ENCODE results near the gene CDC42EP2. TPM values are rescaled to one million over a fixed set of nuclear protein-coding genes. Genes with fewer than 3 reads are reported as not detected.
A peak's percentile ranks its signal among the peaks of the same experiment; 100 is the strongest.

CDC42EP2 gene
- total RNA-seq, 4 donors from 2014 or later: 2.5 to 4.2 (median 3.4) TPM; not detected in 1

DNA sequence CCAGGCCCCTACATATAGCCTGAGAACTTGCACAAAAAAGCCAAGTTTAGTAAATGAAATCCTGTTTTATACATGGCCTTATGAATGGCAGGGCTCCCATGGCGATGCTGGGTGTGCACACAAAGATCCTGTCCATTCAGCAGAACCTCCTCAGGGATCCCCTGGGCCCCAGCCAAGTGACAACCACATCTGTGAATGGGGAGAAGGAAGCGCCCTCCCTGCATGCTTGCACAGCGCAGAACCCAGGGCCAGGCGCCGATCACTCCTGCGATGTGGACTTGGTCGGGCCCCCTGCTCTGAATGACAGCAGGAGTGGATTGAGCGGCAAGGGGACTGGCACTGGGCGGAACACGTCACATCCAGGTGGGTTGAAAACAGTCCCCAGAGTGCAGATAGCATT lies 4.5 kb upstream of the CDC42EP2 start:
- DNase-seq (ENCODE audit: low spot score in 2 of 2): no peak
- intact Hi-C loops (cut with DNase I; ENCODE audit: low total_unique reads): no loop called here
- WGBS, 2 donors: 38 to 50% methylated on average over 8 to 10 of the region's 10 CpGs

DNA sequence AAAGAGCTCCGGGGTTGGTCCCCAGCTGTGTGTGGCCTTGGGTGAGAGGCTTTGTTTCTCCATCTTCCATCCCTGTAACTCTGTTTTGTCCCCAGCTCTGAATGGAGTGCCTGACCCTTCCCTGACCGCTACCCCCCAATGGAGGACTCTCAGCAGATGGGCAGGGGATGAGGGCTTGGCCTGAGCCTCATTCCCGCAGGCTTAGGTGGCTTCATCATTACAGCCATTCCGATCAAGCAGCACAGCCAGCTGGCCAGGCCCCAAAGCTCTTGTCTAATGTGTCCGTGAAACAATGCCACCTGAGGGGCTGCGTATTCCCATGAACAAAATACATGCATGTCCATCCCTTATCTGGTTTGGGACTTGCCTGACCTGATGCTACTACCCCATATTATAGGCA lies 3.9 kb upstream of the CDC42EP2 start:
- WGBS, 2 donors: 58 to 73% methylated on average over 5 of the region's 6 CpGs
- TF ChIP-seq POLR2A (IDR thresholded peaks at IDR 0.05): no peak
- TF ChIP-seq, protein P1, sequence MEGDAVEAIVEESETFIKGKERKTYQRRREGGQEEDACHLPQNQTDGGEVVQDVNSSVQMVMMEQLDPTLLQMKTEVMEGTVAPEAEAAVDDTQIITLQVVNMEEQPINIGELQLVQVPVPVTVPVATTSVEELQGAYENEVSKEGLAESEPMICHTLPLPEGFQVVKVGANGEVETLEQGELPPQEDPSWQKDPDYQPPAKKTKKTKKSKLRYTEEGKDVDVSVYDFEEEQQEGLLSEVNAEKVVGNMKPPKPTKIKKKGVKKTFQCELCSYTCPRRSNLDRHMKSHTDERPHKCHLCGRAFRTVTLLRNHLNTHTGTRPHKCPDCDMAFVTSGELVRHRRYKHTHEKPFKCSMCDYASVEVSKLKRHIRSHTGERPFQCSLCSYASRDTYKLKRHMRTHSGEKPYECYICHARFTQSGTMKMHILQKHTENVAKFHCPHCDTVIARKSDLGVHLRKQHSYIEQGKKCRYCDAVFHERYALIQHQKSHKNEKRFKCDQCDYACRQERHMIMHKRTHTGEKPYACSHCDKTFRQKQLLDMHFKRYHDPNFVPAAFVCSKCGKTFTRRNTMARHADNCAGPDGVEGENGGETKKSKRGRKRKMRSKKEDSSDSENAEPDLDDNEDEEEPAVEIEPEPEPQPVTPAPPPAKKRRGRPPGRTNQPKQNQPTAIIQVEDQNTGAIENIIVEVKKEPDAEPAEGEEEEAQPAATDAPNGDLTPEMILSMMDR (IDR thresholded peaks at IDR 0.05): no peak
- no peak overlapping the region for H3K4me3 ChIP-seq (ENCODE audit: low read depth, poor library complexity, severe bottlenecking)
- DNase-seq (ENCODE audit: low spot score in 2 of 2): no peak
- intact Hi-C loops (cut with DNase I; ENCODE audit: low total_unique reads): no loop called here

More for the DNA sequence above, 4.5 kb upstream of the CDC42EP2 start:
- TF ChIP-seq, protein P1 (IDR thresholded peaks at IDR 0.05): no peak
- no peak for TF ChIP-seq POLR2A (IDR thresholded peaks at IDR 0.05)
- no peak overlapping the region for H3K4me3 ChIP-seq (ENCODE audit: low read depth, poor library complexity, severe bottlenecking)

DNA sequence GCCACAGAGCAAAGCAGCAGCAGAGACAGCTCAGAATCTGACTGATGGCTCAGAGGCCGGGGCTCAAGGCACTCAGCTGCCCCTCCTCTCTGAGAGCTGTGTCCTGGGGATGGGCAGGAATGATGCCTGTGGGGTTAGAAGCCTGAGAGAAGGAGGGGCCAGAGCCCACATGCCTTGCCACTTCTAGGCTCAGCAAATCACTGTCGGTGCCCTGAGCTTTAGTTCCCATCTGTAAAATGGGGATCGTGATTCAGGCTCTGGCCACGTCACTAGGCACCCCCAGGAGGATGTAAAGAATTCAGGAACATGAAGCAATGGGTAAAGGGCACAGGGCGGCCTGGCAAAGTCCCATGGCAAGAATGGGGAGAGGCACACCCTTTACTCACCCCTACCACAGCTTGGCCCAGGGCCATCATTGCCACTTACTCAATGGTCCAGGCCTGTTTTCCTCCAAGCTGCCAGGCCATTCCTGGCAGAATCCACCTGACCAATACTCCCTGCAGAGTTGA lies 3.4 kb upstream of the CDC42EP2 start:
- TF ChIP-seq POLR2A (IDR thresholded peaks at IDR 0.05): no peak
- TF ChIP-seq, protein P1 (IDR thresholded peaks at IDR 0.05): no peak
- WGBS, 2 donors: 64 to 76% methylated on average over 5 of the region's 5 CpGs
- intact Hi-C loops (cut with DNase I; ENCODE audit: low total_unique reads): no loop called here

DNA sequence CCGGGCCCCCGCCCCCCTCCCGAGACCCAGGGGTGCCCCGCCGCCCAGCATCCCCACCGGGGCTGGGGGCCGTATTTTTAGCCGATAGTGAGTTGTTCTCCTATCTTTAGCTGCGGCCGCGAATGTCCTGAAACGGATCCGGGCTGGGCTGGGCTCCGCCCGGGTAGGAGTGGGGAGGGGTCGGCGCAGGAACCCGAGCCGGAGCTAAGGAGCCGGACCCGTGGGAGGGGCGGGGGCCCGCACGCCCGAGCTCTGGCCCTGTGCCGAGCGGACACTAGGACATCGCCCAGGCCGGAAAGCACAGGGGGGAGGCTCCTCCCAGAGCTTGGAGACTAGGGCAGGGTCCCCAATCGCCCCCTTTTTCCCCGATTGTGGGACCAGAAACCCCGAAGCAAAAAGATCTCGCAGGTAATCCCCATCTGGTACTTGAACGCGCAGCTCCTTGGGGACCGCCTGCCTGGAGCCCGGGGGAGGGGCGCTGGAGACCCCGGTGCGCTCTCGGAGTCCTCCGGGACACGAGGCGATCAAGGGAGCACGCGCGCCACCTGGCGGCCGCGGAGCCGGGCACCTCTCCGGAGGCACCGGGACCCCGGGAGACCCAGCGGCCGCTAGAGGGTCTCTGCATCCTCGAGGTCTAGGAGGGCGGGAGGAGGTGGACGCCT lies 669 bp downstream of the CDC42EP2 start:
- intact Hi-C loops (cut with DNase I; ENCODE audit: low total_unique reads): loop anchor here (5.0 kb wide), 1 partner anchor 38 kb away; no protein-coding TSS in a partner anchor
- peak in 1 of 2 donors; percentile 95 for DNase-seq (ENCODE audit: low spot score in 2 of 2)
- TF ChIP-seq POLR2A (IDR thresholded peaks at IDR 0.05): no peak
- TF ChIP-seq, protein P1 (IDR thresholded peaks at IDR 0.05): peak in 1 of 3 donors; percentile 90
- H3K4me3 ChIP-seq (ENCODE audit: low read depth, poor library complexity, severe bottlenecking): peak overlapping the region; percentile 49
- 0% methylated on average over 35 to 56 of the region's 59 CpGs for WGBS, 2 donors

More for the DNA sequence above, 3.4 kb upstream of the CDC42EP2 start:
- no peak overlapping the region for H3K4me3 ChIP-seq (ENCODE audit: low read depth, poor library complexity, severe bottlenecking)
- no peak for DNase-seq (ENCODE audit: low spot score in 2 of 2)

DNA sequence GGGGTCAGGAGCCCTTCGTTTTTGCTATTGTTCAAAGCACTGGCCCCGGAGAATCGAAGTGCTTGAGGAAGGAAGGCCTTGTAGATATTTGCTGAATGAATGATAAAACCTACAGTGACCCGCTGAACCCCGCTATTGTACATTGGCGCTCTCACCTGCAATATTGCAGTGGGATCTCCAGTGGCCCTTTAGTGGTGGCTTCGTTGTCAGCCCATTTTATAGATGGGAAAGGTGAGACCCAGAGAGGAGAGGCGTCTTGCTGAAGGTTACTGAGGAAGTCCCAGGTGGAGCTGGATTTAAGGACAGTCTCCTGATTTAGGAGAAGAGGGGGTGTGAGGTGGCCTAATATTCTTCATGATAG lies 1.2 kb downstream of the CDC42EP2 start:
- intact Hi-C loops (cut with DNase I; ENCODE audit: low total_unique reads): loop anchor here (5.0 kb wide), 1 partner anchor 39 kb away; no protein-coding TSS in a partner anchor
- no peak for TF ChIP-seq POLR2A (IDR thresholded peaks at IDR 0.05)
- TF ChIP-seq, protein P1 (IDR thresholded peaks at IDR 0.05): no peak
- peak overlapping the region; percentile 49 for H3K4me3 ChIP-seq (ENCODE audit: low read depth, poor library complexity, severe bottlenecking)
- DNase-seq (ENCODE audit: low spot score in 2 of 2): no peak
- 14 to 15% methylated on average over 8 of the region's 8 CpGs for WGBS, 2 donors

Data from lower leg skin (tissue), 4 donors.